ENCODE measurements around the gene CYP2E1.
"Not testable (repeated sequence)": the region's sequence is repeated elsewhere in the genome, so short reads cannot be mapped to it uniquely, and the experiment has no call there.

CYP2E1 gene

GRCh38 chr10:133526957-133527588 lies at the start of gene CYP2E1:
CYP2E1 (plus strand) TSS chr10:133527363; CDS start chr10:133527396, 33 bp downstream.
- DNase-seq (ENCODE audit: low read depth) = no peak

DNA sequence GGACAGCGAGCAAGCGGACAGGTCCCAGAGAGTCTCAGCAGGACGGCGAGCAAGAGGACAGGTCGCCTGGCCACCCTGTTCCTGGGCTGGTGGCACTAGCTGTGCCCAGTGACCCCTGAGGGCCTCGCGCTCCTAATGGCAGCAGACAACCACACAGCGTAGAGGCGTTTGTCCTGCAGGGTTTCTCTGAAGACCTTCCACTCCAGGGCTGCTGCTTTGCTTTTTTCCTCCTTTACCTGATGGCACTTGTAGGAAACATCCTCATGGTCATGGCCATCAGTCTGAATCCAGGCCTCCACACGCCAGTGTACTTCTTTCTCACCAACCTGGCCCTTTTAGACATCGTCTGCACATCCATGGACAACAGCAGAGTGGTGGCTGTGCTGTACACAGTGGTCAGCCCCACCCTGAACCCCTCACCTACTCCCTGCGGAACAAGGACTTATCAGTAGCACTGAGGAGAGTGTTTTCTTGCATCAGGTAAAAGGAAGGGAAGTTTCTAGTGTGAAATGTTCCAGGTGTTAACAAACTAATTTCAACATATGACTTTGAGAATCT lies 46.0 kb upstream of the CYP2E1 start:
- no peak for DNase-seq (ENCODE audit: low read depth)

- no peak for DNase-seq (ENCODE audit: low read depth)
Measured at GRCh38 chr10:133481657-133482056, 45.5 kb upstream of the CYP2E1 start.

DNA sequence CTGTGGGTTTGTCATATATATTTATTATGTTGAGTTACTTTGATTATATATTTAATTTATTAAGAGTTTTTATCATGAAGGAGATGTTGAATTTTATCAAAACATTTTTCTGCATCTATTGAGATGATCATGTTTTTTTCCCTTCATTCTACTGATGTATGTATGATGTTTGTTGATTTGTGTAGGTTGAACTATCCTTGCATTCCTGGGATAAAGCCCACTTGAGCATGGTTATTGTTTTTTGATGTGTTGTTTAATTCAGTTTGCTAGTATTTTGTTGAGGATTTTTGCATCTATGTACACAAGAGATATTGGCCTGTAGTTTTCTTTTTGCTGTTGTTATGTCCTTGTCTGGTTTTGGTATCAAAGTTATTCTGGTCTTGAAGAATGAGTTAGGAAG lies 42.3 kb upstream of the CYP2E1 start:
- DNase-seq (ENCODE audit: low read depth) = no peak

GRCh38 chr10:133487085-133487484 lies 40.1 kb upstream of the CYP2E1 start:
- DNase-seq (ENCODE audit: low read depth) = no peak

DNA sequence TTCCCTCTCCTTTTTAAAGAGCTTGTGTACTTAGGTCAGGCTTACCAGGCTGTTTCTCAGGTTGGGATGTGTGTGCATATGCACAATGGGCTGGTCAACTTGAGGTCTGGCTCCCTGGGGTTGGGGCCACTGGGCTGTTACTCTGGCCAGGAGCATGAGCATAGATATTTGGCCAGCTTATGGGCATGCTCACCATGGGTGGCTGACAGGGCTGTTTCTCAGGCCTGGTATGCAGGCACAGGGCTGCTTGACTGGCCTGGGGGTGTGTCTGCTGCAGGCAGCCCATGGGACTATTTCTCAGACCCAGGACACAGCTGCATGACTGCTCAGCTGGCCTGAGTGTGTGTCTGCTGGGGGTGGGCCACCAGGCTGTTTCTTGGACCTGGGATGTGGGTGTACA lies 38.8 kb upstream of the CYP2E1 start:
- no peak for DNase-seq (ENCODE audit: low read depth)

DNA sequence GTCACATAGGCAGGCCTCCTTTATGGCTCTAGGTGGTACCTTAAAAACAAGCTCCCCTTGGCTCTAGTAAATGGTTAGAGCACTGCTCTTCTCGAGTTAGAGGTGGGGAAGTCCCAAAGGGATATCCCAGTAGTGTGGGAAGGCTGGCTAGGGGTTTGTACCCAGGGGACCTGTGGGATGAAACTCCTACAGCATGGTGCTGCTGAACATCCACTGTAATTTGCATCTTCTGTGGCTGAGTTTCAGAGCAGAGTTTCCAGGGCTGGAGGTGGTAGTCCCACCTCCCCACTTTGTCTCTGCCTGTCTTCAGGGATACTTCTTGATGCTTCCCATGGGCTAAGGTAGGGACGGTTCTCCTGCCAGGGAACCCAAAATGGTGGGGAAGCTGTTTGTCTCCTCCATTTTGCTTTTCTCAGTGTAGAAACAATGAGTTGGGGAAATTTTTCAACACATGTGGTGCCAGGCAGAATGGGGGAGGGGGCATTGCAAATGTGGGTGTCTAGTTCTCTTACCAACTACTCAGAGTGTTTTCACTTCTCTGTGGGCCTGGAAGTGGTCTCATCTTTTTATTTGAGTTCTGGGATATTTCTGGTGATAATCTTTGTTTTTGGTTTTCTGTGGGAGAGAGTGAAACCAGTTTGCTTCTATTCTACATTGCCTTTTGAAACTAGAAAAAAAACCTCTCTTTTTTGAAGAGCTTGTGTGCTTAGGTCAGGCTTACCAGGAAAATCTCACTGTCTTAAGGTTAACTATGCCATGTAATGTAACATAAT lies 37.2 kb upstream of the CYP2E1 start:
- no peak for DNase-seq (ENCODE audit: low read depth)

GRCh38 chr10:133493562-133493961 lies 33.6 kb upstream of the CYP2E1 start:
- DNase-seq (ENCODE audit: low read depth) = not testable (repeated sequence)

DNA sequence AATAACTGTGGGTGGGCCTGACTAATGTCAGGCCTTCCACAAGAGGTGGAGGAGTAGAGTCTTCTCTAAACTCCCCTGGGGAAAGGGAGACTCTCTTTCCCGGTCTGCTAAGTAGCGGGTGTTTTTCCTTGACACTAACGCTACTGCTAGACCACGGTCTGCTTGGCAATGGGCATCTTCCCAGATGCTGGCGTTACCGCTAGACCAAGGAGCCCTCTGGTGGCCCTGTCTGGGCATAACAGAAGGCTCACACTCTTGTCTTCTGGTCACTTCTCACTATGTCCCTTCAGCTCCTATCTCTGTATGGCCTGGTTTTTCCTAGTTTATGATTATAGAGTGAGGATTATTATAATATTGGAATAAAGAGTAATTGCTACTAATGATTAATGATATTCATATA lies 29.8 kb upstream of the CYP2E1 start:
- not testable (repeated sequence) for DNase-seq (ENCODE audit: low read depth)

DNA sequence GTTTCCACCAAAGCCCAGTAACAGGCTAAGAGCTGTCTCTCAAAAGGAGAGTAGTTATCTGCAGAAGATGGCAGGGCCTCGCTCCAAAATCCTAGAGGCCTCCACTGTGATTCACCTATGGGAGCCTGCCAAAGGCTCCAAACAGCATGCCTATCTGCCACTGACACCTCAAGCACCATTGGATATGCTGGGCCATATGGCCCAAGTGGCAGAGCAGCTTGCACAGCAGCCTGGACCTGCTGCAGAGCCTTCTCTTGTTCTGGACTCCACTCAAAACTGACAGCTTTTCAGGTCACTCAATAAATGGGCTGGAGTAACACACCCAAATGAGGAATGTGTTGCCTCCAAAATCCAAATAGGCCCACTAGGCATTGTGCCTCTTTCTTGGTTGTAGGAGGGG lies 28.0 kb upstream of the CYP2E1 start:
- DNase-seq (ENCODE audit: low read depth) = not testable (repeated sequence)

DNA sequence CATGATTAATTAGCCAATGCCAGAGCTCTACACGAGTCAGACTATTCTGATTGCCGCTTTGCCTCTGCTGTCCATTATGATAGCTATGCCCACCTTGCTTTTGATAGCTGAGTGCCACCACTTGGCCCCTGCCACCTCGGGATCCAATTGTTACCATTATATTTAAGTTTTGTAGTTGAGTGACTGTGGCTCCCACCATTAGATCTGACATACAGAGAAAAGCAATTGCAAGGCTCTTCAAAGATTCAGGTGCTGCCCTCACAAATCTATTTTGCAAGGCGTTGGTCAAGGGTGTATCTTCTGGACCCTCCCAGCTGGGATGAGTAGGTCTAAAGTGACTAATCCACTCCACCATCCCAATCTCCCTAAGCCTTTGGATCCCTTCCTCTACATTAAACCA lies 26.3 kb upstream of the CYP2E1 start:
- DNase-seq (ENCODE audit: low read depth) = not testable (repeated sequence)

DNA sequence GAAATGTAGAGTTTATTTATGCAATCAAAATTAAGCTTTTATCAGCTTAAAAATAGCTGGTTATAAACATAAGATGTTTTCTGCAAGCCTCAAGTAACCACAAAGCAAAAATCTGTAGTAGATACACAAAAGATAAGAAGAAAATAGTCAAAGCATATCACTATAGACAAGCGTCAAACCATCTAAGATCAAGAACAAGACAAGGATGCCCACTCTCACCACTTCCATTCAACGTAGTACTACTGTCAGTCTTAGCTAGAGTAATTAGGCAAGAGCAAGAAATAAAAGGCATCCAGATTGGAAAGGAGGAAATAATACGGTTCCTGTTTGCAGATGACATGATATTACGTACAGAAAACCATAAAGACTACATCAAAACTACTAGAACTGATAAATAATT lies 17.5 kb upstream of the CYP2E1 start:
- DNase-seq (ENCODE audit: low read depth) = no peak

DNA sequence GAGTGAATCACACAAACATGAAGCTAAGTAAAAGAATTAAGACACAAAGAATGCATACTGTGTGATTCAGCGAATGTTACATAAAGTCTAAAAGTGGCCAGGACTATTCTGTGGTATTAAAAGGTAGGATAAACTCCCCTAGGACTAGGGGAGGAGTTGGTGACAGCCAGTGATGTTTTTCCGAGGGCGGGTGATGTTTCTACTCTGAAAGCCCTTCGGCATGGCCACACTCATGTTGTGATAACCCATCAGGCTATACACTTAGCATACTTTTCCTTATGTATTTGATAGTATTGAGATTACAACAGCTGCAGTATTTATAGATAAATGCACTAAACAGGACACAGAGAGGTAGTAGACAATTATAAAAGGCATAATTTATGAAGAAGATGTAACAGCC lies 15.8 kb upstream of the CYP2E1 start:
- no peak for DNase-seq (ENCODE audit: low read depth)

- no peak for DNase-seq (ENCODE audit: low read depth)
Measured at GRCh38 chr10:133511907-133512528, 15.1 kb upstream of the CYP2E1 start.

DNA sequence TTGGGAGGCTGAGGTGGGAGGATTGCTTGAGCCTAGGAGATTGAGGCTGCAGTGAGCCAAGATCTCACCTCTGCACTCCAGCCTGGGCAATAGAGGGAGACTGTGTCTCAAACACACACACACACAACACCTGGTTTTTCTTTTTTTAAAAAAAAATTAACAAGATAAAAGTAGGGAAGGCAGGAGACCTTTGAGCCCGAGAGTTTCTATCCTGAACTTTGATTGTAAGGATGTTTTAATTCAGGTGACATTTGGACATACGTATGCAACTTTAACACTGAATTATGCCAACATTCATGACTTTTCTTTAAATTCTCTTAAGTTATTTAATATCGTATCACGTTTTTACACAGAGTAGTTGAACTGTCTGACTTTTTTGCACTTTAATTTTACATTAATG lies 11.7 kb upstream of the CYP2E1 start:
- DNase-seq (ENCODE audit: low read depth) = no peak

- DNase-seq (ENCODE audit: low read depth) = no peak
Measured at GRCh38 chr10:133516057-133516456, 11.1 kb upstream of the CYP2E1 start.

DNA sequence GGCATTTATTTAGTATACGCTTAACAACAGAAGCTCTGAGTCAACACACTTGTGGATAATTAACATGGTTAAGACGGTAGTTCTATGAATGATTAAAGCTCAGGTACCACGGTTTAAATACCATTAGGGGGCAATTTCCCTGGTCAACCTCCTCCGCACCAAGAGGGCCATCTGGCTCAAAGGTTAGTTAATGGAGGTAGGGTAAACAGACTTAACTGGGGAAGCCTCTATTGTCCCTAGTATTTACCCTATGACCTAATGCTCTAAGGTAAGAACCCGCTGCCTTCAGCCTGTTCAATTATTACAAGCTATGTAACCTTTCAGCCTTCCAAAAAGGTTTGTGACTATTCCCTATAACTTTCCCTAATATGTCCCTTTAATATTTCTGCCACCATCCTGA lies 8.6 kb upstream of the CYP2E1 start:
- not testable (repeated sequence) for DNase-seq (ENCODE audit: low read depth)

DNA sequence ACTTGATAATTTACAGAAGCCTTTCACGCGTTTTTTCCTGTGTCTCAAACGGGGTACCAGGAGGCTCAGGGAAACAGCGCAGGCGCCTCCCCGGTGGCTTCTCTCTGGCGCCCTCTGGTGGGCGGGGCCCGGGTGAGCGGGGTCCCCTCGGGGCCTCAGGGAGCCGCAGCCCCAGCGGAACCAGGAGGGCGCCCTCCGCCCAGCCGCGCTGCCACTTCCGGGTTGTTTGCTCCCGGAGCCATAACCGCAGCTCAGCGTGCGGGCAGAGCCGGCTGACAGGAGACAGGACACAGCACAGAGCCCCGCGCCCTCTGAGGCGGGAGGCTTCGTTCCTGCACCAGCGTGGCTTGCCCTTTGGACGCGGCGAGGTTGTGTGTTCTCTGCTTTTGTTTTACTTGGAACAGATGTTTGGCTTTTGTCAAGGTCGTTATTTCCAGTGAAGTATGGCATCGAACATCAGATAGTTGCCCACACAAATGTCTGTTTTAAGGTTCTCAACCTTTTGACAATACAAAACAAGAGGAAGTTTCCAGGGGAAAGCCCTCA lies 6.9 kb upstream of the CYP2E1 start:
- peak; percentile 85 for DNase-seq (ENCODE audit: low read depth)

GRCh38 chr10:133523631-133524203 lies 3.4 kb upstream of the CYP2E1 start:
- DNase-seq (ENCODE audit: low read depth) = no peak

- DNase-seq (ENCODE audit: low read depth) = no peak
Measured at GRCh38 chr10:133525444-133525843, 1.7 kb upstream of the CYP2E1 start.

- no peak for DNase-seq (ENCODE audit: low read depth)
Measured at GRCh38 chr10:133527771-133528271, 658 bp downstream of the CYP2E1 start.

GRCh38 chr10:133528296-133528844 lies 1.2 kb downstream of the CYP2E1 start:
- DNase-seq (ENCODE audit: low read depth) = no peak
